Astrocyte of the hippocampus (primary cell): ENCODE measurements around the gene WSB2.
"Not testable (repeated sequence)": the region's sequence is repeated elsewhere in the genome, so short reads cannot be mapped to it uniquely, and the experiment has no call there.

Experiments
- DNase-seq: peaks from one replicate; pipeline ENCODE4 v3.0.0; 2011; ENCODE audit warnings: low read depth, low spot score

Gene WSB2

GRCh38 chr12:118035190-118036041, 25.6 kb downstream of the WSB2 start:
- peak; percentile 51 for DNase-seq

DNA sequence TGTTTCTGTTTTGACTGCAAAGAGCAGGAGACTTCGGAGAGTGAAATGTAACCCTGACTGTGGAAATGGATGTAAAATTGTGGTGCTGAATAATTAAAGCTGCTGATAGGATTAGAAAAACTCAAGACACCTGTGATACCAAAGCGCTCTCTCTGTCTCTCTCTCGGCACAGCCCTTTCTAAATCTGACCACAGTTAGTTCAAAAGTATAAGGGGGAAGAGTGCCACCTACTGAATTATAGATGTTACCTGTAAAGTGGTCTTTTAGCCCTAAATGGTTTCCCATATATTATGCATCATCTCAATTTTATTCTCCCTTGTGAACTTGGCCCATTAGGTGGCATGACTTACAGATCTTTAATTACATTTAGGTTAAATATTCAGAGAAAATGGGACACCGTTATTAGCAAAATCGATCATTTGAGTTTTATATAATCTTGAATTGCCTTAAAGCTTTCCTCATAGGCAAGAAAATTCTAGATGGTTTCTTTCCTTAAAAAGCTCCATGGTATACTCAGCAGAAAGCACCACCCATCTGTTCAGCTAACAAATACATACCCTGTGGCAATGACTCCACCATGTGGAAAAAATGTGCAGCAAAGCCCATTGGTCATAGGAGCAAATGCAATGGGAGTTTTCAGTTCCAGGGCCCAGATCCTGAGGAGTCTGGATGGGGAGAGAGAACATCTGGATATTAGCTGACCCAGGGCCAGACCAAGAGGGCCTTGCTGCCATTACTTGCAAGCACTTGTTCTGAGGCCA, 26.4 kb downstream of the WSB2 start:
- peak; percentile 61 for DNase-seq

GRCh38 chr12:118033902-118034301, 27.1 kb downstream of the WSB2 start:
- no peak for DNase-seq

- DNase-seq: no peak
Observed at GRCh38 chr12:118033323-118033722, 27.7 kb downstream of the WSB2 start.

- DNase-seq: no peak
Observed at GRCh38 chr12:118032188-118032587, 28.8 kb downstream of the WSB2 start.

- DNase-seq: no peak
Observed at GRCh38 chr12:118029166-118029565, 31.8 kb downstream of the WSB2 start.

DNA sequence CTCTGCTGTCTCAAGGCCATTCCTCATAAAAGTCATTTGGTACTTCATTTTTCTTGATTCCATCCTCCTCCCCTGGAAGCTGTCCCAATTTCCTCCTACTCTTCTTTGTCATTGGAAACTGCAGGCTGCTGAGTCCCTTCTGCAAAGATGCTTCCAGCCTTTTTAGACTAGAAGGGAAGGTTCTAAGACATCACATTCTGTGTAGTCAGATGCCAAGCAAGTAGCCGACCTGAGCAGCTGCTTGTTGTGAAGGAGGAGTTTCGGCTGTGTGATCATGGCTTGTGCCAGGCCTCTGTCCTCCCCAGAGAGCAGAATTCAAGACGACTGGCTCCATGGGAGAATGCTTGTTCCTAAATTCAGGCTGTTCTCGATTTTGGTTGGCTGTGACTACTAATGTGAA, 35.8 kb downstream of the WSB2 start:
- no peak for DNase-seq

DNA sequence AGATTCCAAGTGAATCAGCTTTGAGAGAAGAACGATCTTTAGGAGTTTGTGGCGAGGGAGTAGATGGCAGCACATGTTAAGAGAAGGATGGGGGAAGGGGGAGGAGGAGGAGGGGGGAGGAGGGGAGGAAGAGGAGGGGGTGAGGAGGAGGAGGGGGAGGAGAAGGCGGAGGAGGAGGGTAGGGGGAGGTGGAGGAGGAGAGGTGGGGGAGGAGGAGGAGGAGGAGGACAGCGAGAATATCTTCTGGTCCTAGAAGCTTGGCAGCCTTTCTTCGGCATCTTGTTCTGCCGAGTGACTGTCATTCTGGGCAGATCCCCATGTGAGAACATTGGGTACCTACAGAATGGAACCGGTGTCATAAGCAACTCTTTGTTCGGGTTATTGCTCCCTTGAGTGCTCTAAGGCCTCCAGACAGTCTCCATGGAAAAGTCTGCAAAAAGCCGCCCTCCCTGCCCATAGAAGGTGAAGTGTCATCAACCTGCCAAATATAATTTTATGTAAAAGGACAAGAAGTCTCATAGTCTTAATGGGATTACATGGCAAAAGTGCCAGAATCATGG, 37.6 kb downstream of the WSB2 start:
- DNase-seq: no peak

GRCh38 chr12:118022728-118023109, 38.3 kb downstream of the WSB2 start:
- DNase-seq: no peak

DNA sequence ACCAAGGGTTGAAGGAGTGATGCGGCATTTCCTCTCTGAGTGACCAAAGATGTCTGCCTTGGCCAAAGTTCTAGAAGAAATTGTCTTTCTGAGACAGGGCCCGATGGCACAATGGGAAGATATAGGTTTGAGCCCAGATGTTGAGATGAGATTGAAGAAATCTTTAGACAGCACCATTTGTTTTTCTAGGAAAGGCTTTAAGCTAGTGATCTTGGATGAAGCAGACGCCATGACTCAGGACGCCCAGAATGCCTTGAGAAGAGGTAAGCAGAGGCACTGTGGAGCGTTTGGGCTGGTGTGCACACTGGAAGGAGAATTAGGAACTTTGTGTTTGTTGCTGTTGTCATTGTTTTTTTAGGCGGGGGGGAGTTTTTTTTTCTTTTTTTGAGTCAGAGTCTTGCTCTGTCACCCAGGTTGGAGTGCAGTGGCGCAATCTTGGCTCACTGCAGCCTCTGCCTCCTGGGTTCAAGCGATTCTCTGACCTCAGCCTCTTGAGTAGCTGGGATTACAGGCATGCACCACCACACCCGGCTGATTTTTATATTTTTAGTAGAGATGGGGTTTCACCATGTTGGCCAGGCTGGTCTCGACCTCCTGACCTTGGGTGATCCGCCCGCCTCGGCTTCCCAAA, 38.8 kb downstream of the WSB2 start:
- DNase-seq: not testable (repeated sequence)

GRCh38 chr12:118020036-118020435, 40.9 kb downstream of the WSB2 start:
- no peak for DNase-seq

GRCh38 chr12:118017926-118018325, 43.1 kb downstream of the WSB2 start:
- DNase-seq: no peak

DNA sequence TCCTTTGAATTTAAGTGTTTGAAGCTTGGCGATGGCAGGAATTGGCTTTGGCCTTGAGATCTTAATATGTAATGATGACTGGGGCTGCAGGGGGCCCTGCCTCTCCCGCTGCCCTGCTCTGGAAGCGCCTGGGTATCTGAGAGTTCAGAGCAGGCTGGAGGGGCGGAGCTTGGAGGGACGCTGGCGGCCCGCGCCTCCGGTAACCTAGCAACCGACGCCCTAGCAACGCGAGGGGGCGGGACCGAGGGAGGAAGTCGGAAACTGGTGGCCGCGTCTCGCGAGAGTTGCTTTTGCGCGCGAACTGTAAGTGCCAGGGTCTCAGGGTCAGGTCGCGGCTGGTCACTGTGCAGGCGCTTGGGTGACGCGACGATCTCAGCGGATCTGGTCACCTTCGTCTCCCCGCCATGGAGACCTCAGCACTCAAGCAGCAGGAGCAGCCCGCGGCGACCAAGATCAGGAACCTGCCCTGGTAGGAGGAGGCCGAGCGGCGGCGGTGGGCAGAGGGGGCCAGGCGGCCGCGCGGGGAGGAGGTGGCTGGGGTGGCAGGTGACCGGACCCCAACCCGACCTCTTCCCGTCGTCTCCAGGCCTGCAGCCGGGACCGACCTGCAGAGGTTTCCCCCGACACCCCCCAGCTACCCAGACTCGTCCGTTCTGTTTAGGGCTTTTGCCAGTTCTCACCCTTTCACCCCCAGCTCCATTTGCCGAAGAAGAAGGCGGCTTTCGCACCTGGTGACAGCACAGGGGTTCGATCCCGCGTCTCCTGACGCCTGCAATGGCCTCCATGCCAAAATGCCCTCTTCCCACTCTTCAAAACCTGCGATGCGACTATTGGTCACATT, 44.3 kb downstream of the WSB2 start, which contains the start of gene RFC5:
RFC5 (plus strand) TSS at position 280 of the 841 bp plus-strand sequence; CDS start at position 405, 125 bp downstream.
- peak; percentile 98 for DNase-seq

DNA sequence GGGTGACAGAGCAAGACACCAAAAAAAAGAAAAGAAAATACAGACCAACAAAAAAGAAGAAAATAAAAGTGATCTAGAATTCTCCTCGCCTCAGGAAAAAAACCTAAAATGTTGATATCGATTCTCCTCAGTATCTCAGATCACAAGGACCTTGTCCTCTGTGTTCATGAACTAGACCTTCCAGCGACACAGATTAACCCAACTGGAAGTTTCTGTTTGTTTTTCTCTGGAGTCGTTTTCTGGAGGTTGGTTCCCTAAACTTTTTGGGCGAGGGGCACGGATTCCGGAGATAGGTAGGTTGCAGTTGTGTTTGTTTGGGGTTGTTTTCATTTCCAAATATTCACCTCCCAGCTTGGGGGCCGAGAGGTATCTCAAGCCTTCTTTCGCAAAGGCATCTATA, 45.0 kb downstream of the WSB2 start:
- DNase-seq: no peak

GRCh38 chr12:118015306-118015705, 45.7 kb downstream of the WSB2 start:
- DNase-seq: no peak

DNA sequence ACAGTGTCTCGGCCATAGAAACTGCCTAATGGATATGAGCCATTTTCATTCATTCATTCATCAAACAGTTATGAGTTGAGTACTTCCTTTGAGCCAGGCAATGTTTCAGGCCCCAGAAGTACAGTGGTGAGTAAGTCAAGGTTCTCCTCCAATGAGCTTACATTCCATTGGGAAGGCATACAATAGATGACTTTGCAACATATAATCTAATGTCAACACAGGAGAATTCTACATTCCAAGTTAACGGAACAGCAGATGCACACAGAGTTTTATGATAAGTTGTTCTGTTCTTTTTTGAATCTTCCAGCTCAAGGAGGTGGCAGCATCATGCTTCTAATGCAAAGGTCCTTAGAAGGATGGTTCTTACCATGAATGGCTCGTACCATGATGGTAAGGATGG, 47.7 kb downstream of the WSB2 start:
- no peak for DNase-seq

GRCh38 chr12:118011961-118012360, 49.0 kb downstream of the WSB2 start:
- DNase-seq: no peak

GRCh38 chr12:118011377-118011776, 49.6 kb downstream of the WSB2 start:
- DNase-seq: no peak

DNA sequence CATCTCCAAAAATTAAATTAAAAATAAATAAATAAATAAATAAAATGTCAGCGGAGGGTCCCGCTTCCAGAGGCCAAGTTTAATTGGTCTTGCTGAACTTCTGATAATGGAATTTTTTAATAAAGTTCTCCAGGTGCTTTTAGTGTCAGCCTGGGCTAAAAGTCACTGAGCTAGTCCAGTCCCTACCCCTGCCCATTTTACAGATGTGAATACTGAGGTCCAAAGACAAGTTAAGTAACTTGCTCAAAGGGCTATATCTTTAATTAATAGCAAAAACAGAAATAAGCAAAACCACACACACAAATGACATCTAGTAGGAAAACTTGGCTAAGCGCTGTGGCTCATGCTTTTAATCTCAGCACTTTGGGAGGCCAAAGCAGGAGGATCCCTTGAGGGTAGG, 50.1 kb downstream of the WSB2 start:
- DNase-seq: no peak

DNA sequence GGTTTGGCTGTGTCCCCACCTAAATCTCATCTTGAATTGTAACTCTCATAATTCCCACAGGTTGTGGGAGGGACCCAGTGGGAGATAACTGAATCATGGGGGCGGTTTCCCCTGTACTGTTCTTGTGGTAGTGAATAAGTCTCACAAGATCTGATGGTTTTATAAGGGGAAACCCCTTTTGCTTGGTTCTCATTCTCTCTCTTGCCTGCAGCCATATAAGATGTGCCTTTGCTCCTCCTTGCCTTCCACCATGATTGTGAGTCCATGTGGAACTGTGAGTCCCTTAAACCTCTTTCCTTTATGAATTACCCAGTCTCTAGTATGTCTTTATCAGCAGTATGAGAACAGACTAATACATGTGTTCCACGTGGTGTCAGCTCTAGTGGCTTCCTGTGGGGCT, 61.2 kb downstream of the WSB2 start:
- not testable (repeated sequence) for DNase-seq

DNA sequence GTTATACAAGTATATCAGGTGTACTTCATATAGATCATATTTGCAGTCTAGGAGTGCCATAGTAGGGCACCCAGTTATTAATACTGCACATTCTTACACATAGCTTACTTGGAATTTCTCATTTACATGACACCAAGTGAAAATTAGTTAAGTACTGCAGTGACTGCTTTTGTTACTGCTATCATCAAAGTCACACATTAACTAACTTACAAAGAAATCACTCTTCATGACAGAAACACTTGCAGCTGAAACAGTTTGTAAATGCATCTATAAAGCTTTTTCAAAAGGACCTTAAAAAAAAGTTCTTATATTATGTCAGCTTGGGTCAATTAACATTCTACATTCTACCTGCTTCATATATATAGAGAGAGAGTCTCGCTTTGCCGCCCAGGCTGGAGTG, 62.3 kb downstream of the WSB2 start:
- no peak for DNase-seq
